IMR-90 (cell line): ENCODE data around the gene DNAJC25. TPM values are rescaled to one million over a fixed set of nuclear protein-coding genes. Genes with fewer than 3 reads are reported as not detected.

Experiments used
- ATAC-seq: fragments of 200-7000 bp; cut with Tn5 transposase; 2 replicates; pipeline ENCODE4 v1.9.1; 2020; ENCODE audit warnings: low read depth, mild to moderate bottlenecking, moderate library complexity
- BruUV-seq: library from RNA; stranded (reverse); fragments of 400-500 nt; replicated peaks from 2 replicates; lab custom pipeline; 2021; lab: Mats Ljungman, UMichigan
- CTCF ChIA-PET: fragments of 300-600 bp; formaldehyde crosslinking; extraction: SDS; loops from one replicate; lab custom pipeline; 2021; ENCODE audit warnings: antibody characterized with exemption; lab: Yijun Ruan, JAX
- POLR2A ChIA-PET: fragments of 300-600 bp; sonication (Branson Sonifier 250); formaldehyde crosslinking; loops from one replicate; lab custom pipeline; 2022; ENCODE audit warnings: antibody characterized with exemption; ENCODE audit not compliant: unreplicated experiment; lab: Charles Lee
- DNase-seq: peaks from one replicate; pipeline ENCODE4 v3.0.0; 2013
- H2AFZ ChIP-seq: replicated peaks from 2 replicates; pipeline ENCODE3; 2013; ENCODE audit warnings: low read length, mild to moderate bottlenecking; ENCODE audit not compliant: poor library complexity
- H2AK5ac ChIP-seq: 2 replicates; pipeline ENCODE4 v1.6.1; 2013; ENCODE audit warnings: low read depth, low read length, inconsistent platforms
- H2AK9ac ChIP-seq: replicated peaks from 2 replicates; pipeline ENCODE3; 2013; ENCODE audit warnings: mild to moderate bottlenecking, low read depth, low read length, moderate library complexity; ENCODE audit not compliant: poor library complexity
- H2BK120ac ChIP-seq: 2 replicates; pipeline ENCODE4 v1.6.1; 2013; ENCODE audit warnings: low read depth, low read length, inconsistent platforms
- H2BK15ac ChIP-seq: 3 replicates; pipeline ENCODE4 v1.6.1; 2013; ENCODE audit warnings: low read depth, low read length, inconsistent platforms
- H2BK20ac ChIP-seq: 2 replicates; pipeline ENCODE4 v1.6.1; 2013; ENCODE audit warnings: low read depth, mild to moderate bottlenecking, inconsistent platforms, low read length, moderate library complexity
- H2BK5ac ChIP-seq: 2 replicates; pipeline ENCODE4 v1.6.1; 2013; ENCODE audit warnings: mild to moderate bottlenecking, low read depth, low read length, inconsistent platforms; ENCODE audit not compliant: poor library complexity, severe bottlenecking
- H3K14ac ChIP-seq: replicated peaks from 2 replicates; pipeline ENCODE4 v1.6.1; 2013; ENCODE audit warnings: low read depth, low read length, inconsistent platforms
- H3K18ac ChIP-seq: 2 replicates; pipeline ENCODE4 v1.6.1; 2013; ENCODE audit warnings: low read depth, low read length, control low read depth
- H3K23ac ChIP-seq: 2 replicates; pipeline ENCODE4 v1.6.1; 2013; ENCODE audit warnings: low read depth, low read length, inconsistent platforms
- H3K27ac ChIP-seq: 2 replicates; pipeline ENCODE4 v1.5.1; 2013; ENCODE audit warnings: mild to moderate bottlenecking, control low read depth, low read length; ENCODE audit not compliant: insufficient read depth
- H3K27me3 ChIP-seq: 2 replicates; pipeline ENCODE4 v1.6.1; 2013; ENCODE audit warnings: low read length; ENCODE audit not compliant: control insufficient read depth, insufficient read depth
- H3K36me3 ChIP-seq: 2 replicates; pipeline ENCODE4 v1.6.1; 2013; ENCODE audit warnings: low read length, mixed read lengths; ENCODE audit not compliant: control insufficient read depth, insufficient read depth
- H3K4ac ChIP-seq: 2 replicates; pipeline ENCODE4 v1.6.1; 2013; ENCODE audit warnings: low read depth, low read length, inconsistent platforms
- H3K4me1 ChIP-seq: 2 replicates; pipeline ENCODE4 v1.6.1; 2013; ENCODE audit warnings: low read length, mixed read lengths; ENCODE audit not compliant: control insufficient read depth, insufficient read depth
- H3K4me2 ChIP-seq: 2 replicates; pipeline ENCODE4 v1.6.1; 2013; ENCODE audit warnings: low read depth, mild to moderate bottlenecking, control low read depth, low read length, moderate library complexity
- H3K4me3 ChIP-seq: 2 replicates; pipeline ENCODE4 v1.5.1; 2013; ENCODE audit warnings: low read depth, mild to moderate bottlenecking, control low read depth, low read length, moderate library complexity; ENCODE audit not compliant: insufficient read depth
- H3K56ac ChIP-seq: 2 replicates; pipeline ENCODE4 v1.6.1; 2013; ENCODE audit warnings: low read length, inconsistent platforms; ENCODE audit not compliant: insufficient read depth; ENCODE audit errors: extremely low read depth
- H3K79me1 ChIP-seq, 2 experiments: 2 replicates each; pipeline ENCODE4 v1.6.1; 2013; ENCODE audit warnings: low read length in 2 of 2, inconsistent platforms in 1 of 2, low read depth in 1 of 2
- H3K9ac ChIP-seq: 2 replicates; pipeline ENCODE4 v1.6.1; 2013; ENCODE audit warnings: low read depth, low read length, control low read depth
- H3K9me1 ChIP-seq: 2 replicates; pipeline ENCODE4 v1.6.1; 2013; ENCODE audit warnings: low read length, inconsistent platforms; ENCODE audit not compliant: insufficient read depth
- H3K9me3 ChIP-seq: 2 replicates; pipeline ENCODE4 v1.6.1; 2013; ENCODE audit warnings: low read length; ENCODE audit not compliant: control insufficient read depth, insufficient read depth
- H4K20me1 ChIP-seq: 2 replicates; pipeline ENCODE4 v1.6.1; 2013; ENCODE audit warnings: low read length, inconsistent platforms; ENCODE audit not compliant: insufficient read depth
- H4K5ac ChIP-seq: 2 replicates; pipeline ENCODE4 v1.6.1; 2013; ENCODE audit warnings: mild to moderate bottlenecking, low read depth, low read length, control low read depth
- H4K8ac ChIP-seq, 2 experiments: 2 replicates each; pipeline ENCODE4 v1.6.1; 2013; ENCODE audit warnings: low read depth in 2 of 2, low read length in 2 of 2, control low read depth in 1 of 2, inconsistent platforms in 1 of 2
- H4K91ac ChIP-seq: 2 replicates; pipeline ENCODE4 v1.6.1; 2013; ENCODE audit warnings: low read depth, low read length, inconsistent platforms; ENCODE audit not compliant: insufficient read depth
- BHLHE40 ChIP-seq: fragments of 150-350 bp; IDR thresholded peaks from 2 replicates; pipeline ENCODE4 v1.6.1; 2016; ENCODE audit warnings: mild to moderate bottlenecking, low read depth, low read length
- CEBPB ChIP-seq: IDR thresholded peaks from 2 replicates; pipeline ENCODE4 v1.6.1; 2012; ENCODE audit warnings: low read depth, low read length, improper control_type of control experiment
- CHD1 ChIP-seq: IDR thresholded peaks from 2 replicates; pipeline ENCODE4 v1.6.1; 2012; ENCODE audit warnings: low read depth, low read length, improper control_type of control experiment
- FOS ChIP-seq: fragments of 150-350 bp; IDR thresholded peaks from 2 replicates; pipeline ENCODE4 v1.6.1; 2016; ENCODE audit warnings: low read depth, low read length
- MAFK ChIP-seq: IDR thresholded peaks from 2 replicates; pipeline ENCODE4 v1.6.1; 2012; ENCODE audit warnings: low read depth, low read length, improper control_type of control experiment
- MAZ ChIP-seq: IDR thresholded peaks from 2 replicates; pipeline ENCODE4 v1.6.1; 2012; ENCODE audit warnings: low read depth, mild to moderate bottlenecking, low read length, improper control_type of control experiment, moderate library complexity, borderline replicate concordance
- MXI1 ChIP-seq: IDR thresholded peaks from 2 replicates; pipeline ENCODE4 v1.6.1; 2012; ENCODE audit warnings: low read depth, mild to moderate bottlenecking, low read length, moderate library complexity, borderline replicate concordance
- NFE2L2 ChIP-seq: fragments of 150-350 bp; IDR thresholded peaks from 2 replicates; pipeline ENCODE4 v1.6.1; 2016; ENCODE audit warnings: low read depth, mild to moderate bottlenecking, low read length
- POLR2A ChIP-seq: IDR thresholded peaks from 2 replicates; pipeline ENCODE4 v1.6.1; 2012; ENCODE audit warnings: mild to moderate bottlenecking, low read depth, low read length
- RAD21 ChIP-seq: IDR thresholded peaks from 2 replicates; pipeline ENCODE4 v1.6.1; 2012; ENCODE audit warnings: low read length, improper control_type of control experiment
- RCOR1 ChIP-seq: IDR thresholded peaks from 2 replicates; pipeline ENCODE4 v1.6.1; 2012; ENCODE audit warnings: mild to moderate bottlenecking, low read length, improper control_type of control experiment; ENCODE audit not compliant: insufficient replicate concordance
- RFX5 ChIP-seq: IDR thresholded peaks from 2 replicates; pipeline ENCODE4 v1.8.0; 2012; ENCODE audit warnings: low read depth, mild to moderate bottlenecking, low read length, moderate library complexity
- SMC3 ChIP-seq: fragments of 150-350 bp; IDR thresholded peaks from 2 replicates; pipeline ENCODE4 v1.6.1; 2016; ENCODE audit warnings: low read depth, mild to moderate bottlenecking, antibody characterized with exemption, low read length, moderate library complexity
- WGBS, 2 experiments: methylation state at CpG; one replicate each; pipeline versions ENCODE4 v1.1.5 to v1.1.7; 2013; ENCODE audit warnings: missing lambda C conversion rate in 2 of 2; ENCODE audit not compliant: insufficient read length in 1 of 2; ENCODE audit errors: extremely low coverage in 2 of 2; 5-methylcytosine and 5-hydroxymethylcytosine counted together
- dilution Hi-C: fragments of 300-500 bp; cut with HindIII; formaldehyde crosslinking; loops from one replicate; pipeline ENCODE4 v1.14.3; 2018; ENCODE audit warnings: low sequenced_read_pairs; ENCODE audit not compliant: unreplicated experiment
- in situ Hi-C: fragments of 300-500 bp; cut with MboI; formaldehyde crosslinking; loops from 3 replicates; pipeline ENCODE4 v1.14.3; 2019; ENCODE audit warnings: low sequenced_read_pairs, inconsistent platforms, mixed read lengths
- intact Hi-C: fragments of 100-400 bp; cut with micrococcal nuclease; formaldehyde crosslinking; loops from 2 replicates; pipeline ENCODE4 v1.10.0; 2022
- polyA plus RNA-seq, 3 experiments: library from polyadenylated mRNA; depleted of rRNA; stranded (reverse); fragments of >200 nt; gene quantifications; 2 replicates each; pipeline ENCODE4 v1.2.3, GENCODE V29; 2012; ENCODE audit warnings: low replicate concordance in 1 of 3
- total RNA-seq: library from RNA; depleted of rRNA; stranded (reverse); fragments of >200 nt; gene quantifications from 2 replicates; pipeline ENCODE4 v1.2.3, GENCODE V29; 2012
- TF ChIP-seq, protein P1 (sequence below): conservative IDR thresholded peaks from 2 replicates; pipeline ENCODE4 v1.5.1; 2012; ENCODE audit warnings: mild to moderate bottlenecking, low read depth, low read length, improper control_type of control experiment
- TF ChIP-seq, protein P2 (sequence below): fragments of 150-350 bp; IDR thresholded peaks from 2 replicates; pipeline ENCODE4 v1.6.1; 2016; ENCODE audit warnings: low read depth, mild to moderate bottlenecking, low read length, moderate library complexity, borderline replicate concordance
- TF ChIP-seq, protein P3 (sequence below): fragments of 150-350 bp; IDR thresholded peaks from 2 replicates; pipeline ENCODE4 v1.6.1; 2017; ENCODE audit warnings: mild to moderate bottlenecking, antibody characterized with exemption, low read length, low read depth

The DNAJC25 gene
- total and polyA plus RNA-seq, 2 of the 4 experiments (the other 2 are of a cell fraction) = 3.2 to 6.6 TPM

DNA sequence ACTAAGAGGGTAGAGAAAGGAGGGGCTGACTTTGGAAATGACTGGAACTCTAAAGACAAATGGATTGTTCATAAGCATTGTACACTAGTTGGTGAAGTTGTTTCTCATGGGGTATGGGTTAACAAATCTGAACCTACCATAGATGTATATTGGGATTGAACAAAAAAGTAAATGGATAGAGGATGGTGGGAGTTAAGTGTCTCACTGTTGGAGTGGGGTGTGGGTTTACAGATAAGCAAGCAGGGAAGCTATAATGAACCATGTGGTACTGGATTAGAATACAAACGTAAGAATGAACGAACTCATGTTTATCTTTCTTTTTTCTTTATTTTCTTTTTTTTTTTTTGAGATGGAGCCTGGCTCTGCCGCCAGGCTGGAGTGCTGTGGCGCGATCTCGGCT is 48.1 kb downstream of the DNAJC25 start:
- Histone ChIP-seq H3K56ac (no peak overlapping the region), H3K9me1 (no peaks in the 10 kb centered on the region), H3K18ac (no peak overlapping the region), H2AFZ (no peak overlapping the region), H3K14ac (no peak overlapping the region), H4K5ac (no peak overlapping the region), H3K9ac (no peak overlapping the region), H2BK20ac (no peak overlapping the region), H2BK120ac (no peak overlapping the region), H2AK9ac (no peak overlapping the region), H3K9me3 (no peaks in the 10 kb centered on the region), H4K91ac (no peak overlapping the region), H3K36me3 (peaks cover 15% of the 10 kb centered on the region), H3K4ac (no peak overlapping the region), H2AK5ac (no peak overlapping the region), H2BK5ac (no peak overlapping the region), H3K4me2 (no peak overlapping the region), H3K27ac (no peak overlapping the region), H3K4me1 (no peaks in the 10 kb centered on the region), H3K79me1 (no peaks in the 10 kb centered on the region; a peak in 2 of 4 replicates), H3K4me3 (no peak overlapping the region), H3K27me3 (no peaks in the 10 kb centered on the region), H4K8ac (no peak overlapping the region), H2BK15ac (no peak overlapping the region), H4K20me1 (no peaks in the 10 kb centered on the region), H3K23ac (no peak overlapping the region)
- WGBS, 2 experiments = no CpG with 5 or more reads among the region's 6 CpGs
- ChIA-PET CTCF (no interaction called here), POLR2A (no interaction called here)
- no peak for DNase-seq
- dilution Hi-C loops = no loop called here
- in situ Hi-C loops = no loop called here
- BruUV-seq = no TSS peak
- ATAC-seq = no peak
- TF ChIP-seq MAFK (no peak), BHLHE40 (no peak), POLR2A (no peak), NFE2L2 (no peak), MAZ (no peak), RFX5 (no peak), FOS (no peak), RAD21 (no peak), RCOR1 (no peak), MXI1 (no peak), CHD1 (no peak), CEBPB (no peak), SMC3 (no peak)
- TF ChIP-seq, protein P1, sequence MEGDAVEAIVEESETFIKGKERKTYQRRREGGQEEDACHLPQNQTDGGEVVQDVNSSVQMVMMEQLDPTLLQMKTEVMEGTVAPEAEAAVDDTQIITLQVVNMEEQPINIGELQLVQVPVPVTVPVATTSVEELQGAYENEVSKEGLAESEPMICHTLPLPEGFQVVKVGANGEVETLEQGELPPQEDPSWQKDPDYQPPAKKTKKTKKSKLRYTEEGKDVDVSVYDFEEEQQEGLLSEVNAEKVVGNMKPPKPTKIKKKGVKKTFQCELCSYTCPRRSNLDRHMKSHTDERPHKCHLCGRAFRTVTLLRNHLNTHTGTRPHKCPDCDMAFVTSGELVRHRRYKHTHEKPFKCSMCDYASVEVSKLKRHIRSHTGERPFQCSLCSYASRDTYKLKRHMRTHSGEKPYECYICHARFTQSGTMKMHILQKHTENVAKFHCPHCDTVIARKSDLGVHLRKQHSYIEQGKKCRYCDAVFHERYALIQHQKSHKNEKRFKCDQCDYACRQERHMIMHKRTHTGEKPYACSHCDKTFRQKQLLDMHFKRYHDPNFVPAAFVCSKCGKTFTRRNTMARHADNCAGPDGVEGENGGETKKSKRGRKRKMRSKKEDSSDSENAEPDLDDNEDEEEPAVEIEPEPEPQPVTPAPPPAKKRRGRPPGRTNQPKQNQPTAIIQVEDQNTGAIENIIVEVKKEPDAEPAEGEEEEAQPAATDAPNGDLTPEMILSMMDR = no peak
- TF ChIP-seq, protein P2, sequence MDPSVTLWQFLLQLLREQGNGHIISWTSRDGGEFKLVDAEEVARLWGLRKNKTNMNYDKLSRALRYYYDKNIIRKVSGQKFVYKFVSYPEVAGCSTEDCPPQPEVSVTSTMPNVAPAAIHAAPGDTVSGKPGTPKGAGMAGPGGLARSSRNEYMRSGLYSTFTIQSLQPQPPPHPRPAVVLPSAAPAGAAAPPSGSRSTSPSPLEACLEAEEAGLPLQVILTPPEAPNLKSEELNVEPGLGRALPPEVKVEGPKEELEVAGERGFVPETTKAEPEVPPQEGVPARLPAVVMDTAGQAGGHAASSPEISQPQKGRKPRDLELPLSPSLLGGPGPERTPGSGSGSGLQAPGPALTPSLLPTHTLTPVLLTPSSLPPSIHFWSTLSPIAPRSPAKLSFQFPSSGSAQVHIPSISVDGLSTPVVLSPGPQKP = no peak
- TF ChIP-seq, protein P3, sequence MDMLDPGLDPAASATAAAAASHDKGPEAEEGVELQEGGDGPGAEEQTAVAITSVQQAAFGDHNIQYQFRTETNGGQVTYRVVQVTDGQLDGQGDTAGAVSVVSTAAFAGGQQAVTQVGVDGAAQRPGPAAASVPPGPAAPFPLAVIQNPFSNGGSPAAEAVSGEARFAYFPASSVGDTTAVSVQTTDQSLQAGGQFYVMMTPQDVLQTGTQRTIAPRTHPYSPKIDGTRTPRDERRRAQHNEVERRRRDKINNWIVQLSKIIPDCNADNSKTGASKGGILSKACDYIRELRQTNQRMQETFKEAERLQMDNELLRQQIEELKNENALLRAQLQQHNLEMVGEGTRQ = no peak
- intact Hi-C loops = no loop called here
